CD14-positive monocyte (primary cell): Measurements from ENCODE around the gene ARL3. TPM values are rescaled to one million over a fixed set of nuclear protein-coding genes. Genes with fewer than 3 reads are reported as not detected.
A peak's percentile ranks its signal among the peaks of the same experiment; 100 is the strongest.
"Not testable (repeated sequence)": the region's sequence is repeated elsewhere in the genome, so short reads cannot be mapped to it uniquely, and the experiment has no call there.

Experiments
- DNase-seq, 3 donors: peaks; one replicate each; pipeline ENCODE4 v3.0.0-alpha.2; 2011 to 2022
- H2AFZ ChIP-seq: 2 replicates; pipeline ENCODE4 v1.6.0; 2012; ENCODE audit warnings: mild to moderate bottlenecking, low read depth, low read length, inconsistent platforms; ENCODE audit not compliant: insufficient read depth, poor library complexity, severe bottlenecking
- H3K27ac ChIP-seq, 2 donors: 1 replicate in 1 of 2; 2 replicates in 1 of 2; pipeline ENCODE4 v1.5.1; 2012 to 2013; ENCODE audit warnings: low read length in 2 of 2, control low read depth in 1 of 2, inconsistent platforms in 1 of 2, low read depth in 1 of 2, mild to moderate bottlenecking in 1 of 2
- H3K27me3 ChIP-seq, 2 donors: one replicate each; pipeline versions ENCODE4 v1.6.0 to v1.6.1; 2011 to 2013; ENCODE audit warnings: low read length in 2 of 2; ENCODE audit not compliant: control insufficient read depth in 2 of 2, insufficient read depth in 2 of 2
- H3K36me3 ChIP-seq, 2 donors: replicated peaks in 1 of 2; 1 replicate in 1 of 2; 2 replicates in 1 of 2; pipeline versions ENCODE4 v1.5.1 to v1.6.1; 2012 to 2013; ENCODE audit warnings: low read length in 2 of 2, control low read depth in 1 of 2, inconsistent platforms in 1 of 2, mild to moderate bottlenecking in 1 of 2; ENCODE audit not compliant: insufficient read depth in 2 of 2, control insufficient read depth in 1 of 2
- H3K4me1 ChIP-seq, 2 donors: 1 replicate in 1 of 2; 2 replicates in 1 of 2; pipeline versions ENCODE4 v1.5.1 to v1.6.1; 2012 to 2013; ENCODE audit warnings: low read length in 2 of 2, control low read depth in 1 of 2, inconsistent platforms in 1 of 2, mild to moderate bottlenecking in 1 of 2, moderate library complexity in 1 of 2; ENCODE audit not compliant: insufficient read depth in 2 of 2, control insufficient read depth in 1 of 2
- H3K4me2 ChIP-seq: replicated peaks from 2 replicates; pipeline ENCODE3; 2012; ENCODE audit warnings: low read length, moderate library complexity, mild to moderate bottlenecking; ENCODE audit not compliant: poor library complexity, severe bottlenecking; ENCODE audit errors: extremely low read depth
- H3K4me3 ChIP-seq, 3 experiments: fragments of 200-600 bp in 1 of 3; sonication (generic) in 1 of 3; replicated peaks in 1 of 3; 1 replicate in 2 of 3; 2 replicates in 1 of 3; pipeline ENCODE4 v1.5.1; 2011 to 2013; ENCODE audit warnings: low read length in 3 of 3, mild to moderate bottlenecking in 3 of 3, control low read depth in 2 of 3, low read depth in 2 of 3, inconsistent platforms in 1 of 3, moderate library complexity in 1 of 3
- H3K79me2 ChIP-seq: 2 replicates; pipeline ENCODE4 v1.6.0; 2012; ENCODE audit warnings: mild to moderate bottlenecking, control low read depth, inconsistent platforms, low read length, moderate library complexity; ENCODE audit not compliant: insufficient read depth
- H3K9ac ChIP-seq: 2 replicates; pipeline ENCODE4 v1.6.0; 2017; ENCODE audit warnings: low read length, mild to moderate bottlenecking; ENCODE audit not compliant: insufficient read depth, poor library complexity, severe bottlenecking
- H3K9me3 ChIP-seq, 2 donors: replicated peaks in 1 of 2; 1 replicate in 1 of 2; 2 replicates in 1 of 2; pipeline versions ENCODE4 v1.5.1 to v1.6.1; 2012 to 2013; ENCODE audit warnings: low read length in 2 of 2, control low read depth in 1 of 2; ENCODE audit not compliant: control insufficient read depth in 1 of 2, insufficient read depth in 1 of 2
- H4K20me1 ChIP-seq: 2 replicates; pipeline ENCODE4 v1.6.0; 2012; ENCODE audit warnings: mild to moderate bottlenecking, low read length, control low read depth, moderate library complexity; ENCODE audit not compliant: insufficient read depth
- H3K27ac Mint-ChIP-seq, 7 donors: one replicate each; pipeline ENCODE4 v1.8.0; 2020; ENCODE audit warnings: mild to moderate bottlenecking in 7 of 7, mixed read lengths in 7 of 7, moderate library complexity in 6 of 7, inconsistent platforms in 2 of 7
- H3K27me3 Mint-ChIP-seq, 3 donors: one replicate each; pipeline ENCODE4 v1.8.0; 2021 to 2022; ENCODE audit warnings: low read depth in 3 of 3, mild to moderate bottlenecking in 3 of 3, mixed read lengths in 3 of 3, moderate library complexity in 3 of 3, inconsistent platforms in 1 of 3
- H3K36me3 Mint-ChIP-seq, 2 donors: one replicate each; pipeline ENCODE4 v1.8.0; 2020; ENCODE audit warnings: mixed read lengths in 2 of 2, inconsistent platforms in 1 of 2, mild to moderate bottlenecking in 1 of 2
- H3K4me1 Mint-ChIP-seq: one replicate; pipeline ENCODE4 v1.8.0; 2020; ENCODE audit warnings: mild to moderate bottlenecking, mixed read lengths
- H3K4me3 Mint-ChIP-seq, 2 donors: one replicate each; pipeline ENCODE4 v1.8.0; 2020; ENCODE audit warnings: mild to moderate bottlenecking in 2 of 2, mixed read lengths in 2 of 2, moderate library complexity in 1 of 2
- H3K9me3 Mint-ChIP-seq, 7 donors: one replicate each; pipeline ENCODE4 v1.8.0; 2020 to 2022; ENCODE audit warnings: mixed read lengths in 7 of 7, mild to moderate bottlenecking in 6 of 7, moderate library complexity in 6 of 7, inconsistent platforms in 2 of 7
- WGBS: methylation state at CpG from one replicate; pipeline ENCODE4 v1.1.5; 2013; ENCODE audit warnings: missing lambda C conversion rate; ENCODE audit not compliant: insufficient coverage; 5-methylcytosine and 5-hydroxymethylcytosine counted together
- intact Hi-C, 2 donors: fragments of 100-400 bp; cut with micrococcal nuclease; formaldehyde crosslinking; loops; one replicate each; pipeline versions ENCODE4 v1.15.0 to v1.15.1; 2023
- polyA plus RNA-seq, 3 donors: library from polyadenylated mRNA; depleted of rRNA in 1 of 3; unstranded in 2 of 3; stranded (reverse) in 1 of 3; fragments of 300-500 nt in 2 of 3; fragments of >200 nt in 1 of 3; fragmentation: Illumina TruSeq in 2 of 3; gene quantifications; 1 replicate in 2 of 3; 2 replicates in 1 of 3; pipeline ENCODE4 v1.2.3, GENCODE V29; 2012 to 2021
- TF ChIP-seq, protein P1 (sequence below): fragments of 200-600 bp; IDR thresholded peaks from one replicate; pipeline ENCODE4 v1.8.0; 2022; ENCODE audit warnings: antibody characterized with exemption, mild to moderate bottlenecking

ARL3 gene
- polyA plus RNA-seq, 3 donors, result 2.8 to 6.3 (median 6.0) TPM

DNA sequence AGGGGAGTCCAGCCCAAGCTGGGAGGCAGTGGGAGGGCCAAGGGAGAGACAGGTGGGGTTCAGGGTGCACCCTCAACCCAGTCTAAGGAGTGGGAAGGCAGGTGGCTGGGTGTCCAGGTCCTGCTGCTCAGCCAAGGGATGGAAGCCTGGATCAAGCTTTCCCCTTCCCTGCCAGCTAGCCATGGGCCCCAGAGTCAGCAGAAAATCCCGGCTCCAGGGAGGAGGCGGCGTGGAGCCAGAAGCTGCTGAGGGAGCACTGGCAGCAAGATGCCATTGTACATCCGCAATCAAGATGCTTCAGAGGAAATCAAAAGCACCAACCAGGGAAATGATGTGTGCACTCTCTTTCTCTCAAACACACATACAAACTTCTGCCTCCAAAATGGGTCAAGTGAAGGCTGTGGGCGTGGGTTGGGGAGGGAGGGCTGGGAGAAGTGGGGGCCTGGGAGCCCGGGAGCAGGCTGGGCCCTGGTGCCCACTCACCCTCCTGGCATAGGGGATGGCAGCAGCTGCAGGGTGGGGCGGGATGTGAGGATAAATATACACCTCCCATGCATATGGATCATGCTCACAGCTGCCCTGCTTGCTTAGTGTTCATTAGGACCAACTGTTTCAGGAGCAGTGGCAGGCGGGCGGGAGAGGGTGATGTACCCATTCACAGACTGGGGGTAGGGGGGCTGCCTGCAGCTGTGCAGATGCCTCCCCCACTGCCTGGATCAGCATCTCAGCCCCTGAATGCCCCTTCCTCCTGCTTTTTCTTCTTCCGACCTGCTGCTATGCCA is 45.7 kb downstream of the ARL3 start:
- no peak for DNase-seq
- intact Hi-C loops, result no loop called here
- no peak overlapping the region for H3K4me3 ChIP-seq
- peaks cover 2 to 10% (median 6%) of the 10 kb centered on the region in 3 donors for H3K27me3 Mint-ChIP-seq
- H3K79me2 ChIP-seq, result no peaks in the 10 kb centered on the region
- H3K36me3 ChIP-seq, result no peaks in the 10 kb centered on the region
- no peak overlapping the region for H2AFZ ChIP-seq
- H3K4me1 Mint-ChIP-seq, result peaks cover 33% of the 10 kb centered on the region
- no peak overlapping the region for H3K27ac Mint-ChIP-seq
- H3K9me3 ChIP-seq, result no peaks in the 10 kb centered on the region
- no peak overlapping the region for H3K4me3 Mint-ChIP-seq
- H3K4me2 ChIP-seq, result no peak overlapping the region
- WGBS, result 97% methylated on average over 5 of the region's 10 CpGs
- H3K36me3 Mint-ChIP-seq, result no peaks in the 10 kb centered on the region
- H3K9ac ChIP-seq, result no peak overlapping the region
- TF ChIP-seq, protein P1, sequence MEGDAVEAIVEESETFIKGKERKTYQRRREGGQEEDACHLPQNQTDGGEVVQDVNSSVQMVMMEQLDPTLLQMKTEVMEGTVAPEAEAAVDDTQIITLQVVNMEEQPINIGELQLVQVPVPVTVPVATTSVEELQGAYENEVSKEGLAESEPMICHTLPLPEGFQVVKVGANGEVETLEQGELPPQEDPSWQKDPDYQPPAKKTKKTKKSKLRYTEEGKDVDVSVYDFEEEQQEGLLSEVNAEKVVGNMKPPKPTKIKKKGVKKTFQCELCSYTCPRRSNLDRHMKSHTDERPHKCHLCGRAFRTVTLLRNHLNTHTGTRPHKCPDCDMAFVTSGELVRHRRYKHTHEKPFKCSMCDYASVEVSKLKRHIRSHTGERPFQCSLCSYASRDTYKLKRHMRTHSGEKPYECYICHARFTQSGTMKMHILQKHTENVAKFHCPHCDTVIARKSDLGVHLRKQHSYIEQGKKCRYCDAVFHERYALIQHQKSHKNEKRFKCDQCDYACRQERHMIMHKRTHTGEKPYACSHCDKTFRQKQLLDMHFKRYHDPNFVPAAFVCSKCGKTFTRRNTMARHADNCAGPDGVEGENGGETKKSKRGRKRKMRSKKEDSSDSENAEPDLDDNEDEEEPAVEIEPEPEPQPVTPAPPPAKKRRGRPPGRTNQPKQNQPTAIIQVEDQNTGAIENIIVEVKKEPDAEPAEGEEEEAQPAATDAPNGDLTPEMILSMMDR, result no peak
- H3K4me1 ChIP-seq, result peaks cover 21 to 25% of the 10 kb centered on the region in 2 donors
- no peaks in the 10 kb centered on the region for H4K20me1 ChIP-seq
- no peaks in the 10 kb centered on the region for H3K9me3 Mint-ChIP-seq
- H3K27me3 ChIP-seq, result no peaks in the 10 kb centered on the region
- no peak overlapping the region for H3K27ac ChIP-seq

DNA sequence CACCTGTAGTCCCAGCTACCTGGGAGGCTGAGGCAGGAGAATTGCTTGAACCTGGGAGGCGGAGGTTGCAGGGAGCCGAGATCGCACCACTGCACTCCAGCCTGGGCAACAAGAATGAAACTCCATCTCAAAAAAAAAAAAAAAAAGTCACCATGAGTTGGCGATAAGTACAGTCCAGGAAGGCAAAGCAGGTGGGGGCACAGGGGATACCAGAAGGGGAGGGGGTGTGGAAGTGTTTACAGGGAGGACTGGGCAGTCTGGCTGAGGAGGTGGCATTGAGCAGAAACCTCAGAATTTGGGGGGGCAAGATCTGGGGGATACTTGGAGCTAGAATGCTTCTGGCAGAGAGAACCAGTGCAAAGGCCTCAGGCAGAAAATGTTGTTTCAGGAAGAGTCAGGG is 46.8 kb downstream of the ARL3 start:
- peaks cover 23% of the 10 kb centered on the region for H3K4me1 Mint-ChIP-seq

More for the DNA sequence above, 46.8 kb downstream of the ARL3 start:
- H3K27me3 Mint-ChIP-seq, H3K36me3 ChIP-seq, DNase-seq, H3K9me3 Mint-ChIP-seq, H3K36me3 Mint-ChIP-seq, H4K20me1 ChIP-seq, H3K4me3 Mint-ChIP-seq, H2AFZ ChIP-seq, H3K4me3 ChIP-seq, H3K27ac ChIP-seq, H3K9ac ChIP-seq, H3K4me2 ChIP-seq, intact Hi-C loops, H3K27me3 ChIP-seq, H3K79me2 ChIP-seq, H3K9me3 ChIP-seq: not testable (repeated sequence)
- no CpG with 5 or more reads among the region's 4 CpGs for WGBS
- H3K4me1 ChIP-seq, result peaks cover 10 to 14% of the 10 kb centered on the region in 2 donors
- peak overlapping the region in 1 of 7 donors; percentile 18 for H3K27ac Mint-ChIP-seq
